ENCODE data around the gene FGD2. TPM values are rescaled to one million over a fixed set of nuclear protein-coding genes. Genes with fewer than 3 reads are reported as not detected.
A peak's percentile ranks its signal among the peaks of the same experiment; 100 is the strongest.

The FGD2 gene
- total and polyA plus RNA-seq, 12 donors = 1.0 to 22.1 (median 2.5) TPM

- DNase-seq = peak in 1 of 2 donors; percentile 23
- peaks cover 0 to 27% (median 0%) of the 10 kb centered on the region in 9 donors for H3K4me1 ChIP-seq
- no peaks in the 10 kb centered on the region for H3K9me3 ChIP-seq
- peak overlapping the region in 6 of 10 donors; percentile 3 to 60 (median 40) for H3K4me3 ChIP-seq
- H3K27ac ChIP-seq = peak overlapping the region in 4 of 10 donors; percentile 1 to 86 (median 20)
- peaks cover 0 to 8% (median 0%) of the 10 kb centered on the region in 9 donors for H3K36me3 ChIP-seq
- peak in 7 of 8 donors; percentile 5 to 66 (median 40) for ATAC-seq
- no peaks in the 10 kb centered on the region for H3K27me3 ChIP-seq
- 63 to 69% methylated on average over 12 of the region's 12 CpGs for WGBS, 2 donors
- TF ChIP-seq, protein P1, sequence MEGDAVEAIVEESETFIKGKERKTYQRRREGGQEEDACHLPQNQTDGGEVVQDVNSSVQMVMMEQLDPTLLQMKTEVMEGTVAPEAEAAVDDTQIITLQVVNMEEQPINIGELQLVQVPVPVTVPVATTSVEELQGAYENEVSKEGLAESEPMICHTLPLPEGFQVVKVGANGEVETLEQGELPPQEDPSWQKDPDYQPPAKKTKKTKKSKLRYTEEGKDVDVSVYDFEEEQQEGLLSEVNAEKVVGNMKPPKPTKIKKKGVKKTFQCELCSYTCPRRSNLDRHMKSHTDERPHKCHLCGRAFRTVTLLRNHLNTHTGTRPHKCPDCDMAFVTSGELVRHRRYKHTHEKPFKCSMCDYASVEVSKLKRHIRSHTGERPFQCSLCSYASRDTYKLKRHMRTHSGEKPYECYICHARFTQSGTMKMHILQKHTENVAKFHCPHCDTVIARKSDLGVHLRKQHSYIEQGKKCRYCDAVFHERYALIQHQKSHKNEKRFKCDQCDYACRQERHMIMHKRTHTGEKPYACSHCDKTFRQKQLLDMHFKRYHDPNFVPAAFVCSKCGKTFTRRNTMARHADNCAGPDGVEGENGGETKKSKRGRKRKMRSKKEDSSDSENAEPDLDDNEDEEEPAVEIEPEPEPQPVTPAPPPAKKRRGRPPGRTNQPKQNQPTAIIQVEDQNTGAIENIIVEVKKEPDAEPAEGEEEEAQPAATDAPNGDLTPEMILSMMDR (IDR thresholded peaks at IDR 0.05) = no peak
- intact Hi-C loops (cut with DNase I) = no loop called here
These were observed 2.0 kb downstream of the FGD2 start for GRCh38 chr6:37007340-37008043.

GRCh38 chr6:37008484-37009465 is 3.3 kb downstream of the FGD2 start:
- Histone ChIP-seq H3K36me3 (peaks cover 0 to 20% (median 0%) of the 10 kb centered on the region in 9 donors), H3K4me3 (peak overlapping the region in 1 of 10 donors; percentile 60), H3K4me1 (peaks cover 0 to 27% (median 0%) of the 10 kb centered on the region in 9 donors), H3K9me3 (no peaks in the 10 kb centered on the region), H3K27me3 (no peaks in the 10 kb centered on the region), H3K27ac (peak overlapping the region in 1 of 10 donors; percentile 86)
- no peak for DNase-seq
- peak in 6 of 8 donors; percentile 8 to 51 (median 27) for ATAC-seq
- TF ChIP-seq, protein P1 (IDR thresholded peaks at IDR 0.05) = no peak
- intact Hi-C loops (cut with DNase I) = no loop called here
- 85 to 91% methylated on average over 15 of the region's 15 CpGs for WGBS, 2 donors

- ATAC-seq = no peak
- intact Hi-C loops (cut with DNase I) = loop anchor here in 1 of 10 donors (10.0 kb wide), 1 partner anchor 116 kb away; no protein-coding TSS in a partner anchor
These were observed 5.0 kb downstream of the FGD2 start for GRCh38 chr6:37010402-37010892.

More at GRCh38 chr6:37010402-37010892, 5.0 kb downstream of the FGD2 start:
- Histone ChIP-seq H3K36me3 (peaks cover 0 to 35% (median 0%) of the 10 kb centered on the region in 9 donors), H3K4me1 (peaks cover 0 to 24% (median 0%) of the 10 kb centered on the region in 9 donors), H3K27me3 (no peaks in the 10 kb centered on the region), H3K4me3 (no peak overlapping the region), H3K27ac (no peak overlapping the region), H3K9me3 (no peaks in the 10 kb centered on the region)
- DNase-seq = no peak
- 87 to 92% methylated on average over 10 of the region's 10 CpGs for WGBS, 2 donors
- TF ChIP-seq, protein P1 (IDR thresholded peaks at IDR 0.05) = no peak
